Measurements from ENCODE around the gene LRRC4B. TPM values are rescaled to one million over a fixed set of nuclear protein-coding genes. Genes with fewer than 3 reads are reported as not detected.

The LRRC4B gene
- total and polyA plus RNA-seq, 3 donors from 2014 or later = 2.8 to 10.1 (median 5.7) TPM

- 36 to 78% methylated on average over 6 to 36 of the region's 36 CpGs for WGBS, 2 donors
- no peak overlapping the region for H3K27ac ChIP-seq
- no peak for TF ChIP-seq POLR2A (IDR thresholded peaks at IDR 0.05)
- TF ChIP-seq CTCF (IDR thresholded peaks at IDR 0.05) = no peak
- no peaks in the 10 kb centered on the region for H3K9me3 ChIP-seq
- peaks cover 20% of the 10 kb centered on the region for H3K4me1 ChIP-seq
- intact Hi-C loops (cut with DNase I; ENCODE audit: low total_unique reads) = no loop called here
- no peaks in the 10 kb centered on the region for H3K36me3 ChIP-seq (ENCODE audit: low read depth, missing control alignments)
- no peaks in the 10 kb centered on the region for H3K27me3 ChIP-seq
- DNase-seq = no peak
- peak overlapping the region in 1 of 2 donors; percentile 89 for H3K4me3 ChIP-seq
Measured at GRCh38 chr19:50512112-50512998, 55.9 kb downstream of the LRRC4B start.

DNA sequence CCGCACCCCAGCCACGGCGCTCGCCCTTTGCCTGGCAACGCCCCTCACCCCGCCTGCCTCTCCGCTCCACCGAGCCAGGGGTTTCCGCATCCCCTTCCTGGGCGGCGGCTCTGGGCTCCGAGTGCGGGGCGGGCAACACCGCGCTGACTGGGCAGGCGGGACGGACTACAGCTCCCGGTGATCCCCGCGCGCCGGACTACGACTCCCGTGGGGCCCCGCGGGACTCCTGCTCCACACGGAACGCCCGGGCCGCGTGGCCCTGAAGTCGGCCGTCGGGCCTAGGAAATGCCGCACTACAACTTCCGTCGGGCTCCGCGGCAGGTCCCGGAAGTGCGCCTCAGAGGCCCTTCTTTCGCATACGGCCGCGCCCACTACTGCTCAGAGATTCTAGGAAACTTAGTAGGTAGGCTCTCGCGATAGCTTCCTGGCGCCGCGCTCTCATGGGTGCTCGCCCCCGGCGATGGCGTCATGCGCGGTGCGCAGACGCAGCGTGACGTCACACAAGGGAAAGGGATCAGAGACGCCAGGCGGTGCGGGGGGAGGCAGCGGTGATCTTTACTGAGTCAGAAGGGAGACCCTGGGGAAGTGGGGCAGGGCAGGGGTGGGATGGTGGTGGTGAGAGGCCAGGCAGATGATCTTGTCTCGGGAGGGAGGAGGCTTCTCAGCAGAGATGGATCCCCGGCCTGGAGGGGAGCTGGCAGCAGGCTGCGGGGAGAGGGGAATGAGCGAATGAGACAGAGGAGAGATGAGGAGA lies 57.0 kb downstream of the LRRC4B start, which contains the start of gene JOSD2:
Gene JOSD2 (minus strand): TSS at position 123 of the 754 bp plus-strand sequence. CDS start 760 bp downstream, outside the sequence.
- DNase-seq = peak; percentile 100
- Histone ChIP-seq H3K9me3 (no peaks in the 10 kb centered on the region), H3K4me1 (peaks cover 20% of the 10 kb centered on the region), H3K27me3 (no peaks in the 10 kb centered on the region), H3K36me3 (ENCODE audit: low read depth, missing control alignments) (no peaks in the 10 kb centered on the region), H3K4me3 (peak within 1 kb of the TSS; percentile 66 to 89), H3K27ac (peak within 1 kb of the TSS; percentile 76 to 77)
- TF ChIP-seq POLR2A (IDR thresholded peaks at IDR 0.05) = peak; percentile 50
- no peak for TF ChIP-seq CTCF (IDR thresholded peaks at IDR 0.05)
- WGBS, 2 donors = 0 to 2% methylated on average over 39 to 69 of the region's 69 CpGs
- intact Hi-C loops (cut with DNase I; ENCODE audit: low total_unique reads) = no loop called here

DNA sequence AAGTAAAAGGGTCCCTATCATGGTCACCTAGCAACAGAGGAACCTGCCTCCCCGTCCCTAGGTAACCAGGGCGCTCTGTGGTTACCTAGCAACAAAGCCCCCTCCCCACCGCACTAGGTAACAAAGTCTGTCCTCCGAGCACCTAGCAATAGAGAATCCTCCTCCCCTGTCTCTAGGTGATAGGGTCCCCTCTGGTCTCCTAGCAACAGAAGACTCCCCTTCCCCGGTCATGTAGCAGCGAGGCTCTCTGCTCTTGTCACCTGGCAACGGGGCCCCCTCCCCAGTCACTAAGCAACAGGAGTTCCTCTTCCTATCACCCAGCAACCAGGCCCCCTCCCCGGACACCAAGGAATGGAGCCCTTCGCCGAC lies 57.6 kb downstream of the LRRC4B start:
- TF ChIP-seq CTCF (IDR thresholded peaks at IDR 0.05) (no peak), POLR2A (IDR thresholded peaks at IDR 0.05) (no peak)
- WGBS, 2 donors = 1 to 7% methylated on average over 4 to 10 of the region's 10 CpGs
- intact Hi-C loops (cut with DNase I; ENCODE audit: low total_unique reads) = no loop called here

DNA sequence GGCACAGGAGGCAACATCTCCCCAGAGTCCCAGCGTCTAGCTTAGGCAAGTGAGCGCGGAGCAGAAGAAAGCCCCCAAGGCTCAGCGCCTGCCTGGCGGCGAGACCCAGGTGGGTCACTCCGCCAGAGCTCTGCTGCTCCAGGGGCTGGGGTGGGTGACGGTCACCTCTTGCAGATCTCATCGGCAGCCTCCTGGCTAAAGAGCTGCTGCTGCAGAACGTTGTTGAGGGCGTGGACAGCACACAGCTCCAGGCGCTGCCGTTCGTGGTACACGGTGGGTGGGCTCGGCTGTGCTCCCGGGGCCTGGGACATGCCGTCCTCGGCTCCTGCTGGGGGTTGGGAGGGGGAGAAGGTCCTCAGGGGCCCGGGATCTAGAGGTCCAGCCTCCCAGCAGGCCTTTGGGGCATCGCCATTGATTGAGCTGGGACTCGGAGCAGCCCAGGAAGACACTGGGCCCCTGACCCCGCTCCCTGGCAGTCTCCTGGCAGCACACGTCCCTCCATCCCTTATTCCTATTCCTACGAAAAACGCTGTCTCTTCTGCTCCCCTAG lies 58.0 kb downstream of the LRRC4B start:
- H3K36me3 ChIP-seq (ENCODE audit: low read depth, missing control alignments) = no peaks in the 10 kb centered on the region
- TF ChIP-seq POLR2A (IDR thresholded peaks at IDR 0.05) (no peak), CTCF (IDR thresholded peaks at IDR 0.05) (no peak)
- no peaks in the 10 kb centered on the region for H3K27me3 ChIP-seq
- peak overlapping the region; percentile 76 to 77 for H3K27ac ChIP-seq
- WGBS, 2 donors = 17 to 21% methylated on average over 8 to 26 of the region's 26 CpGs
- peaks cover 20% of the 10 kb centered on the region for H3K4me1 ChIP-seq
- H3K9me3 ChIP-seq = no peaks in the 10 kb centered on the region
- intact Hi-C loops (cut with DNase I; ENCODE audit: low total_unique reads) = no loop called here
- H3K4me3 ChIP-seq = peak overlapping the region; percentile 66 to 89
- DNase-seq = peak; percentile 75

More for the DNA sequence above, 57.6 kb downstream of the LRRC4B start:
- no peak for DNase-seq
- H3K27me3 ChIP-seq = no peaks in the 10 kb centered on the region
- H3K4me1 ChIP-seq = peaks cover 20% of the 10 kb centered on the region
- H3K27ac ChIP-seq = peak overlapping the region; percentile 76 to 77
- no peaks in the 10 kb centered on the region for H3K9me3 ChIP-seq
- H3K36me3 ChIP-seq (ENCODE audit: low read depth, missing control alignments) = no peaks in the 10 kb centered on the region
- peak overlapping the region; percentile 66 to 89 for H3K4me3 ChIP-seq
